Glutamatergic neuron (in vitro differentiated cells): Measurements from ENCODE around the gene RHOC. TPM values are rescaled to one million over a fixed set of nuclear protein-coding genes. Genes with fewer than 3 reads are reported as not detected.

Source experiments
- DNase-seq: peaks from one replicate; pipeline ENCODE4 v3.0.0; 2022
- H3K27ac Mint-ChIP-seq: one replicate; pipeline ENCODE4 v1.8.0; 2020; ENCODE audit warnings: mild to moderate bottlenecking, mixed read lengths, inconsistent platforms; ENCODE audit not compliant: unreplicated experiment
- H3K27me3 Mint-ChIP-seq: one replicate; pipeline ENCODE4 v1.8.0; 2020; ENCODE audit warnings: mild to moderate bottlenecking, moderate library complexity, mixed read lengths, inconsistent platforms; ENCODE audit not compliant: unreplicated experiment
- H3K36me3 Mint-ChIP-seq: one replicate; pipeline ENCODE4 v1.8.0; 2020; ENCODE audit warnings: mild to moderate bottlenecking, mixed read lengths, inconsistent platforms; ENCODE audit not compliant: unreplicated experiment
- H3K4me1 Mint-ChIP-seq: one replicate; pipeline ENCODE4 v1.8.0; 2020; ENCODE audit warnings: mild to moderate bottlenecking, low read depth, mixed read lengths, inconsistent platforms; ENCODE audit not compliant: unreplicated experiment
- H3K4me3 Mint-ChIP-seq: one replicate; pipeline ENCODE4 v1.8.0; 2020; ENCODE audit warnings: mild to moderate bottlenecking, mixed read lengths, inconsistent platforms; ENCODE audit not compliant: unreplicated experiment
- H3K9me3 Mint-ChIP-seq: one replicate; pipeline ENCODE4 v1.8.0; 2020; ENCODE audit warnings: mild to moderate bottlenecking, moderate library complexity, mixed read lengths, inconsistent platforms; ENCODE audit not compliant: unreplicated experiment
- CTCF ChIP-seq: fragments of 200-600 bp; sonication (generic); IDR thresholded peaks from one replicate; pipeline ENCODE4 v1.5.0; 2021; ENCODE audit not compliant: partially characterized antibody, unreplicated experiment
- total RNA-seq: library from RNA; stranded (reverse); fragmentation: NEBNext Ultra II Directional; extraction: Animal tissue kit (Norgen Biotek cat#: 25700); gene quantifications from one replicate; pipeline ENCODE4 v1.2.1, GENCODE V29; 2021; ENCODE audit not compliant: unreplicated experiment

Gene RHOC
- total RNA-seq, 1 donor from 2014 or later: 130 TPM

- no peak for DNase-seq
- H3K4me3 Mint-ChIP-seq: no peak overlapping the region
- peaks cover 10% of the 10 kb centered on the region for H3K27me3 Mint-ChIP-seq
- peaks cover 9% of the 10 kb centered on the region for H3K9me3 Mint-ChIP-seq
- H3K4me1 Mint-ChIP-seq: peaks cover 12% of the 10 kb centered on the region
- no peaks in the 10 kb centered on the region for H3K36me3 Mint-ChIP-seq
- no peak for TF ChIP-seq CTCF
- H3K27ac Mint-ChIP-seq: no peak overlapping the region
Measured at GRCh38 chr1:112720800-112721199, 13.9 kb upstream of the RHOC start.

GRCh38 chr1:112719706-112720105, 12.8 kb upstream of the RHOC start:
- TF ChIP-seq CTCF: no peak
- Mint-ChIP-seq H3K27me3 (peaks cover 10% of the 10 kb centered on the region), H3K9me3 (peaks cover 10% of the 10 kb centered on the region), H3K27ac (no peak overlapping the region), H3K4me3 (no peak overlapping the region), H3K36me3 (no peaks in the 10 kb centered on the region), H3K4me1 (peaks cover 12% of the 10 kb centered on the region)
- no peak for DNase-seq

- peak; percentile 82 for TF ChIP-seq CTCF
- H3K36me3 Mint-ChIP-seq: no peaks in the 10 kb centered on the region
- peaks cover 10% of the 10 kb centered on the region for H3K27me3 Mint-ChIP-seq
- no peak overlapping the region for H3K4me3 Mint-ChIP-seq
- peak; percentile 87 for DNase-seq
- peaks cover 12% of the 10 kb centered on the region for H3K4me1 Mint-ChIP-seq
- H3K27ac Mint-ChIP-seq: no peak overlapping the region
- peaks cover 9% of the 10 kb centered on the region for H3K9me3 Mint-ChIP-seq
Measured at GRCh38 chr1:112718691-112719418, 11.9 kb upstream of the RHOC start.

GRCh38 chr1:112717263-112717873, 10.4 kb upstream of the RHOC start:
- H3K4me1 Mint-ChIP-seq: peaks cover 5% of the 10 kb centered on the region
- H3K4me3 Mint-ChIP-seq: no peak overlapping the region
- H3K9me3 Mint-ChIP-seq: peaks cover 7% of the 10 kb centered on the region
- H3K27me3 Mint-ChIP-seq: peaks cover 14% of the 10 kb centered on the region
- H3K27ac Mint-ChIP-seq: no peak overlapping the region
- DNase-seq: no peak
- H3K36me3 Mint-ChIP-seq: no peaks in the 10 kb centered on the region
- no peak for TF ChIP-seq CTCF

- Mint-ChIP-seq H3K9me3 (peaks cover 9% of the 10 kb centered on the region), H3K27me3 (peaks cover 12% of the 10 kb centered on the region), H3K36me3 (no peaks in the 10 kb centered on the region), H3K27ac (peak overlapping the region; percentile 72), H3K4me1 (no peaks in the 10 kb centered on the region), H3K4me3 (peak overlapping the region; percentile 91)
- peak; percentile 91 for DNase-seq
- TF ChIP-seq CTCF: peak; percentile 95
Measured at GRCh38 chr1:112716133-112716720, 9.3 kb upstream of the RHOC start.
